Measurements from ENCODE around the gene SLC37A1. TPM values are rescaled to one million over a fixed set of nuclear protein-coding genes. Genes with fewer than 3 reads are reported as not detected.

Gene SLC37A1
- total RNA-seq, 2 donors from 2014 or later: 22.7 to 47.0 TPM

DNA sequence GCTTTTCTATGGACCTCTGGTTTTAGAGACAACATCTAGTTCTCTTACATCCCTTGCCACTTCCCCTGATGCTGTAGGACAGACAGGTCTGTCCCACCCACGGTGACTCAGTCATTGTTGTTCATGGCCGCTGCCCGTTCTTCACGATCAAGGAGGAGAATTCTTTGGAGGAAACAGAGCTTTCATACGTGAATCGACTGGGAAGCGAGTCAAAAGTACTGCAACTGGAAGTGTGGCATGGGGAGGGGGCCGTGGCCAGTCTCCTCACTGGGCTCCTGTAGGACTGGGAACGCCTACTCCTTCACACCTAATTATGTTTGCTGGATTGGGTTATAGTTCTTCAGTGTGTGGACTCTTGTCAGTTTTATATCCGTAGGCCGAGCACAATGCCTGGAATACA is 4.4 kb upstream of the SLC37A1 start:
- Mint-ChIP-seq H3K4me1 (peaks cover 7% of the 10 kb centered on the region), H3K27me3 (ENCODE audit: insufficient read depth) (peaks cover 14% of the 10 kb centered on the region)

DNA sequence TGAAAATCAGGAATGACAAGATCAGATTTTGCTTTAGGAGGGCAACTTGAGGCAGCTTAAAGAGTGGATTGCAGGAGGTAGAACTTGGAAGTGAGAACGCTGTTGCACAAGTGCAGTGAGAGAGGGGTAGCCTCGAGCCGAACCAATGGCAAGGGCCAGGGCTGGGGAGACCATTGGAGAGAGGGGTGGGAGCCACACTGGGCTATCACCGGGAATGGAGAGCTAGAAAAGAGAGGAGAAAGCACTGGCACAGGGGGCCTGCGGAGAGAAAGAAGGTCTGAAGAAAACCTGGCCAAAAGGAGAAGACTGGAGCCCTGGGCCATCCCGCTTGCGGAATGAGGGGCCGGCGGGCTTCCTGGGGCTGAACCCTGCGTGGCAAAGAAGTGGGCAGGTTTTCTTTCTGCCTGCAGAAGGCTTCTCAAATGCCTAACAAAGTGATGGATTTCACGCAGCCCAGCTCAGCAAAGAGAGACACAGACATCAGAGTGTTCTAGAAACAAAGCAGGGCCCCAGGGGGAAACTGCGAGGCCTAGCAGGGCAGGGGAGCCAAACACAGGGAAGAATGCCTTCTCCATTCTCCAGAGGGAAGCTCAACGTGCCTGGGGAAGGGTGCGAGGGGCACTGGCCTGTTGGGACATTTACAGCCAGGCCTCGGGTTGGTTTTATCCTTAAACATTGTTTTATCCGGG is 1.2 kb upstream of the SLC37A1 start:
- Mint-ChIP-seq H3K36me3 (ENCODE audit: low read depth) (peaks cover 8% of the 10 kb centered on the region), H3K4me3 (peak overlapping the region; percentile 56), H3K27me3 (ENCODE audit: insufficient read depth) (peaks cover 9% of the 10 kb centered on the region), H3K9me3 (no peaks in the 10 kb centered on the region), H3K4me1 (peaks cover 35% of the 10 kb centered on the region), H3K27ac (no peak overlapping the region)
- Histone ChIP-seq H3K4me1 (ENCODE audit: control insufficient read depth, insufficient read depth, low read length) (no peaks in the 10 kb centered on the region), H3K9me3 (ENCODE audit: control insufficient read depth, low read length) (no peaks in the 10 kb centered on the region), H3K4me3 (ENCODE audit: low read length) (no peak overlapping the region), H3K36me3 (ENCODE audit: control insufficient read depth, insufficient read depth, low read length) (no peaks in the 10 kb centered on the region), H3K27ac (ENCODE audit: low read depth, low read length) (no peak overlapping the region), H3K9ac (ENCODE audit: extremely low read depth, low read length, poor library complexity, severe bottlenecking) (no peak overlapping the region), H3K27me3 (ENCODE audit: control insufficient read depth, insufficient read depth, low read length, poor library complexity, severe bottlenecking) (peaks cover 14% of the 10 kb centered on the region)
- DNase-seq: no peak
- TF ChIP-seq CTCF (conservative IDR thresholded peaks at IDR 0.05): no peak
- 68 to 83% methylated on average over 13 to 16 of the region's 16 CpGs for WGBS, 2 experiments (ENCODE audit: insufficient coverage in 1 of 2, insufficient read length in 1 of 2)

More for the DNA sequence above, 4.4 kb upstream of the SLC37A1 start:
- WGBS, 2 experiments (ENCODE audit: insufficient coverage in 1 of 2, insufficient read length in 1 of 2): 71 to 78% methylated on average over 8 to 11 of the region's 11 CpGs
- H3K4me3 Mint-ChIP-seq: no peak overlapping the region
- DNase-seq: no peak
- peaks cover 12% of the 10 kb centered on the region for H3K27me3 ChIP-seq (ENCODE audit: control insufficient read depth, insufficient read depth, low read length, poor library complexity, severe bottlenecking)
- no peak overlapping the region for H3K27ac Mint-ChIP-seq
- no peaks in the 10 kb centered on the region for H3K4me1 ChIP-seq (ENCODE audit: control insufficient read depth, insufficient read depth, low read length)
- H3K36me3 ChIP-seq (ENCODE audit: control insufficient read depth, insufficient read depth, low read length): no peaks in the 10 kb centered on the region
- no peaks in the 10 kb centered on the region for H3K36me3 Mint-ChIP-seq (ENCODE audit: low read depth)
- no peak for TF ChIP-seq CTCF (conservative IDR thresholded peaks at IDR 0.05)
- no peaks in the 10 kb centered on the region for H3K9me3 ChIP-seq (ENCODE audit: control insufficient read depth, low read length)
- no peak overlapping the region for H3K4me3 ChIP-seq (ENCODE audit: low read length)
- no peaks in the 10 kb centered on the region for H3K9me3 Mint-ChIP-seq
- no peak overlapping the region for H3K27ac ChIP-seq (ENCODE audit: low read depth, low read length)
- H3K9ac ChIP-seq (ENCODE audit: extremely low read depth, low read length, poor library complexity, severe bottlenecking): no peak overlapping the region

- WGBS, 2 experiments (ENCODE audit: insufficient coverage in 1 of 2, insufficient read length in 1 of 2): 0 to 1% methylated on average over 29 to 77 of the region's 77 CpGs
- H3K36me3 Mint-ChIP-seq (ENCODE audit: low read depth): peaks cover 23% of the 10 kb centered on the region
- peak overlapping the region; percentile 15 for H3K9ac ChIP-seq (ENCODE audit: extremely low read depth, low read length, poor library complexity, severe bottlenecking)
Observed at GRCh38 chr21:42513985-42514882, 582 bp downstream of the SLC37A1 start.

More at GRCh38 chr21:42513985-42514882, 582 bp downstream of the SLC37A1 start:
- peak; percentile 85 for DNase-seq
- no peak overlapping the region for H3K27ac ChIP-seq (ENCODE audit: low read depth, low read length)
- peaks cover 14% of the 10 kb centered on the region for H3K27me3 ChIP-seq (ENCODE audit: control insufficient read depth, insufficient read depth, low read length, poor library complexity, severe bottlenecking)
- H3K4me1 Mint-ChIP-seq: peaks cover 36% of the 10 kb centered on the region
- peak overlapping the region; percentile 73 for H3K4me3 Mint-ChIP-seq
- no peaks in the 10 kb centered on the region for H3K9me3 Mint-ChIP-seq
- H3K27ac Mint-ChIP-seq: peak overlapping the region; percentile 49
- no peaks in the 10 kb centered on the region for H3K9me3 ChIP-seq (ENCODE audit: control insufficient read depth, low read length)
- no peak for TF ChIP-seq CTCF (conservative IDR thresholded peaks at IDR 0.05)
- H3K27me3 Mint-ChIP-seq (ENCODE audit: insufficient read depth): peaks cover 9% of the 10 kb centered on the region
- H3K36me3 ChIP-seq (ENCODE audit: control insufficient read depth, insufficient read depth, low read length): no peaks in the 10 kb centered on the region
- peak overlapping the region; percentile 89 for H3K4me3 ChIP-seq (ENCODE audit: low read length)
- H3K4me1 ChIP-seq (ENCODE audit: control insufficient read depth, insufficient read depth, low read length): no peaks in the 10 kb centered on the region
